DND-41 (cell line): ENCODE data around the gene TSSC4.

Experiments used
- ATAC-seq: fragments of 200-7000 bp; cut with Tn5 transposase; 3 replicates; pipeline ENCODE4 v1.9.1; 2021; ENCODE audit warnings: low read depth; ENCODE audit not compliant: insufficient read depth
- DNase-seq: peaks from one replicate; pipeline ENCODE4 v3.0.0-alpha.2; 2020
- H2AFZ ChIP-seq: 2 replicates; pipeline ENCODE4 v1.6.0; 2012; ENCODE audit warnings: low read depth, low read length
- H3K27ac ChIP-seq: 2 replicates; pipeline ENCODE4 v1.5.1; 2012; ENCODE audit warnings: low read length, inconsistent platforms
- H3K27me3 ChIP-seq: fragments of 200-600 bp; sonication (generic); 2 replicates; pipeline ENCODE4 v1.6.0; 2012; ENCODE audit warnings: low read length, mild to moderate bottlenecking, inconsistent platforms; ENCODE audit not compliant: insufficient read depth, poor library complexity
- H3K36me3 ChIP-seq: 2 replicates; pipeline ENCODE4 v1.5.1; 2012; ENCODE audit warnings: low read length, inconsistent platforms; ENCODE audit not compliant: insufficient read depth
- H3K4me1 ChIP-seq: 2 replicates; pipeline ENCODE4 v1.5.1; 2012; ENCODE audit warnings: mild to moderate bottlenecking, low read length; ENCODE audit not compliant: insufficient read depth
- H3K4me2 ChIP-seq: 2 replicates; pipeline ENCODE4 v1.6.0; 2012; ENCODE audit warnings: mild to moderate bottlenecking, moderate library complexity, low read length, inconsistent platforms; ENCODE audit not compliant: insufficient read depth
- H3K4me3 ChIP-seq, 2 experiments: fragments of 200-600 bp in 1 of 2; shearing (Covaris generic) in 1 of 2; 2 replicates each; pipeline ENCODE4 v1.5.1; 2012 to 2016; ENCODE audit warnings: inconsistent platforms in 2 of 2, low read length in 2 of 2, mild to moderate bottlenecking in 2 of 2, low read depth in 1 of 2, moderate library complexity in 1 of 2
- H3K79me2 ChIP-seq: 2 replicates; pipeline ENCODE4 v1.6.0; 2012; ENCODE audit warnings: low read length, inconsistent platforms; ENCODE audit not compliant: insufficient read depth
- H3K9ac ChIP-seq: 2 replicates; pipeline ENCODE4 v1.6.0; 2012; ENCODE audit warnings: low read depth, mild to moderate bottlenecking, inconsistent platforms, low read length, moderate library complexity
- H3K9me3 ChIP-seq: 2 replicates; pipeline ENCODE4 v1.5.1; 2012; ENCODE audit warnings: low read length, moderate library complexity, mild to moderate bottlenecking, inconsistent platforms; ENCODE audit not compliant: insufficient read depth, severe bottlenecking
- H4K20me1 ChIP-seq: 2 replicates; pipeline ENCODE4 v1.6.0; 2012; ENCODE audit warnings: low read length; ENCODE audit not compliant: insufficient read depth
- EZH2 ChIP-seq: IDR thresholded peaks from 3 replicates; pipeline ENCODE4 v1.6.1; 2012; ENCODE audit warnings: borderline replicate concordance, low read depth, mild to moderate bottlenecking, moderate library complexity, low read length, inconsistent platforms; ENCODE audit not compliant: severe bottlenecking
- TF ChIP-seq, protein P1 (sequence below): IDR thresholded peaks from 2 replicates; pipeline ENCODE4 v1.5.1; 2012; ENCODE audit warnings: borderline replicate concordance, low read length, moderate library complexity, mild to moderate bottlenecking; ENCODE audit not compliant: poor library complexity, severe bottlenecking; ENCODE audit errors: extremely low read depth

TSSC4 gene

GRCh38 chr11:2398664-2399355 is 1.7 kb upstream of the TSSC4 start:
- Histone ChIP-seq H3K9me3 (no peaks in the 10 kb centered on the region), H3K9ac (peak overlapping the region; percentile 94), H3K27ac (peak overlapping the region; percentile 96), H3K4me3 (peak overlapping the region; percentile 56 to 79; a peak in 3 of 4 replicates), H4K20me1 (peaks cover 48% of the 10 kb centered on the region), H3K36me3 (peaks cover 74% of the 10 kb centered on the region), H2AFZ (no peak overlapping the region), H3K27me3 (no peaks in the 10 kb centered on the region), H3K4me1 (peaks cover 34% of the 10 kb centered on the region), H3K4me2 (peak overlapping the region; percentile 93), H3K79me2 (peaks cover 40% of the 10 kb centered on the region)
- no peak for DNase-seq
- ATAC-seq, result no peak
- TF ChIP-seq, protein P1, sequence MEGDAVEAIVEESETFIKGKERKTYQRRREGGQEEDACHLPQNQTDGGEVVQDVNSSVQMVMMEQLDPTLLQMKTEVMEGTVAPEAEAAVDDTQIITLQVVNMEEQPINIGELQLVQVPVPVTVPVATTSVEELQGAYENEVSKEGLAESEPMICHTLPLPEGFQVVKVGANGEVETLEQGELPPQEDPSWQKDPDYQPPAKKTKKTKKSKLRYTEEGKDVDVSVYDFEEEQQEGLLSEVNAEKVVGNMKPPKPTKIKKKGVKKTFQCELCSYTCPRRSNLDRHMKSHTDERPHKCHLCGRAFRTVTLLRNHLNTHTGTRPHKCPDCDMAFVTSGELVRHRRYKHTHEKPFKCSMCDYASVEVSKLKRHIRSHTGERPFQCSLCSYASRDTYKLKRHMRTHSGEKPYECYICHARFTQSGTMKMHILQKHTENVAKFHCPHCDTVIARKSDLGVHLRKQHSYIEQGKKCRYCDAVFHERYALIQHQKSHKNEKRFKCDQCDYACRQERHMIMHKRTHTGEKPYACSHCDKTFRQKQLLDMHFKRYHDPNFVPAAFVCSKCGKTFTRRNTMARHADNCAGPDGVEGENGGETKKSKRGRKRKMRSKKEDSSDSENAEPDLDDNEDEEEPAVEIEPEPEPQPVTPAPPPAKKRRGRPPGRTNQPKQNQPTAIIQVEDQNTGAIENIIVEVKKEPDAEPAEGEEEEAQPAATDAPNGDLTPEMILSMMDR, result no peak
- no peak for TF ChIP-seq EZH2

- Histone ChIP-seq H3K4me3 (peak overlapping the region; percentile 56 to 79), H3K36me3 (peaks cover 74% of the 10 kb centered on the region), H3K9ac (peak overlapping the region; percentile 94), H3K4me2 (peak overlapping the region; percentile 93), H3K9me3 (no peaks in the 10 kb centered on the region), H3K27ac (peak overlapping the region; percentile 96), H3K4me1 (peaks cover 34% of the 10 kb centered on the region), H4K20me1 (peaks cover 48% of the 10 kb centered on the region), H3K79me2 (peaks cover 35% of the 10 kb centered on the region), H2AFZ (peak overlapping the region; percentile 74), H3K27me3 (no peaks in the 10 kb centered on the region)
- TF ChIP-seq, protein P1, result no peak
- no peak for TF ChIP-seq EZH2
- DNase-seq (peak; percentile 38), ATAC-seq (peak; percentile 8)
Observed at GRCh38 chr11:2399488-2400068, 972 bp upstream of the TSSC4 start.

- TF ChIP-seq EZH2, result no peak
- TF ChIP-seq, protein P1, result no peak
- H3K4me3 ChIP-seq, result peak overlapping the region; percentile 98
- peak overlapping the region; percentile 93 for H3K9ac ChIP-seq
- H4K20me1 ChIP-seq, result peaks cover 40% of the 10 kb centered on the region
- H3K27me3 ChIP-seq, result no peaks in the 10 kb centered on the region
- H3K4me2 ChIP-seq, result peak overlapping the region; percentile 79
- DNase-seq, result no peak
- peak overlapping the region; percentile 82 for H2AFZ ChIP-seq
- H3K27ac ChIP-seq, result peak overlapping the region; percentile 90
- peaks cover 34% of the 10 kb centered on the region for H3K4me1 ChIP-seq
- peaks cover 62% of the 10 kb centered on the region for H3K36me3 ChIP-seq
- H3K9me3 ChIP-seq, result no peaks in the 10 kb centered on the region
- peaks cover 35% of the 10 kb centered on the region for H3K79me2 ChIP-seq
- no peak for ATAC-seq
Observed at GRCh38 chr11:2400762-2401435, 349 bp downstream of the TSSC4 start.
